NCI-H1417 treated with DMSO at 0.1 percent for 48 hours (cell line): ENCODE results near the gene KRTAP5-11.
"Not testable (repeated sequence)": the region's sequence is repeated elsewhere in the genome, so short reads cannot be mapped to it uniquely, and the experiment has no call there.

Source experiments
- DNase-seq: peaks from one replicate; lab custom pipeline; 2025; lab: John Stamatoyannopoulos, UW

KRTAP5-11 gene, protein sequence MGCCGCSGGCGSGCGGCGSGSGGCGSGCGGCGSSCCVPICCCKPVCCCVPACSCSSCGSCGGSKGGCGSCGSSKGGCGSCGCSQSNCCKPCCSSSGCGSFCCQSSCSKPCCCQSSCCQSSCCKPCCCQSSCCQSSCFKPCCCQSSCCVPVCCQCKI

DNA sequence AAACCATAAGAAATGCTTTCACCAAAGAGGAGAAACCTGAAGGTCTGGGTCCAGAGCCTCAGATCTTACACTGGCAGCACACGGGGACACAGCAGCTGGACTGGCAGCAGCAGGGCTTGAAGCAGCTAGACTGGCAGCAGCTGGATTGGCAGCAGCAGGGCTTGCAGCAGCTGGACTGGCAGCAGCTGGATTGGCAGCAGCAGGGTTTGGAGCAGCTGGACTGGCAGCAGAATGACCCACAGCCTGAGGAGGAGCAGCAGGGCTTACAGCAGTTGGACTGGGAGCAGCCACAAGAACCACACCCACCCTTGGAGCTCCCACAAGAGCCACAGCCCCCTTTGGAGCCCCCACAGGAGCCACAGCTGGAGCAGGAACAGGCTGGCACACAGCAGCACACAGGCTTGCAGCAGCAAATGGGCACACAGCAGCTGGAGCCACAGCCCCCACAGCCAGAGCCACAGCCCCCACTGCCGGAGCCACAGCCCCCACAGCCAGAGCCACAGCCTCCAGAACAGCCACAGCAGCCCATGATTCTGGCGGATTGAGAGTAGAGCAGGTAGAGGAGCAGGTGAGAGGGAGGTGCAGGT, at the start of gene KRTAP5-11:
TSS of gene KRTAP5-11 (minus strand) at position 567 of the 587 bp plus-strand sequence. CDS start at position 529, 38 bp downstream.
- DNase-seq: no peak

DNA sequence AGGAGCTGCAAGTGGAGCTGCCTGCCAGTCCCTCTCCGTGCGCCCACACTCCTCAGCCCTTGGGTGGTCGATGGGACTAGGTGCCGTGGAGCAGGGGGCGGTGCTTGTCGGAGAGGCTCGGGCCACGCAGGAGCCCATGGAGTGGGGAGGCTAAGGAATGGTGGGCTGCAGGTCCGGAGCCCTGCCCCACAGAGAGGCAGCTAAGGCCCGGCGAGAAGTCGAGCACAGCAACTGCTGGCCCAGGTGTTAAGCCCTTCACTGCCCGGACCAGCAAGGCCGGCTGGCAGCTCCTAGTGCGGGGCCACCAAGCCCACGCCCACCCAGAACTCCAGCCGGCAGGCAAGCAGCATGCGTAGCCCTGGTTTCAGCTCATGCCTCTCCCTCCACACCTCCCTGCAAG, 48.9 kb upstream of the KRTAP5-11 start:
- not testable (repeated sequence) for DNase-seq

DNA sequence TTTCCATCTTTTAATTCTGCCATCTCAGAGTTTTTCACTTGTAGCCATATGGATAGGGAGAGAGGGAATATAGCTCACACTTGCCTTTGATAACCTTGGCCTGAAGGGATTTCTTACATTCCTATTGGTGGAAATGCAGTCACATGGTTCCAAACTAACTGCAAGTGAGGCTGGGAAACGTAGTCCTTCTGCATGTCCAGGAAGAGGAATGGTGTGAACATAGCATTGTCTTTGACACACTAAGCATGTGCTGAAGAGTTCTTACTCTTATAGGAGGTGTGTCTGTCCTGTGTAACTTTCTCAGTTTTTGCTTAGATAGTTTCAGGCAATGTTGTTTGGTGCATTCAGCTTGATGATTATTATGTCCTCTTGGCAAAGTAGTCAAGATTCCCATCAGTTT, 47.4 kb upstream of the KRTAP5-11 start:
- not testable (repeated sequence) for DNase-seq

DNA sequence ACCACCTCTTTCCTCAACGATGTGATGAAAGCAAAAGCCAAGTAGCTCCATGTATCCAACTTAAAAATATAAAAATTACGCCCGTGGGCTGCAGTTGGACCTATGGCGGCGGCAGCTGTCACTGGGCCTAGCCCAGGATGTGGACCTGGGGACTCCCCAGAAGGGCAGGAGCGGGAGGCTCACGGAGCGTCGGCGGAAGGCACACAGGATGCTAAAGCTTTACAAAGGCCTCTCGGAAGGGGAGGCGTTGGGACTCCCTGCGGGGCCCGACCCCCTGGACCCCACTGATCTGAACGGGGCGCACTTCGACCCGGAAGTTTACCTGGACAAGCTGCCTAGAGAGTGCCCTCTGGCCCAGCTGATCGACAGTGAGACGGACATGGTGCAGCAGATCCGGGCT, 46.3 kb upstream of the KRTAP5-11 start:
- not testable (repeated sequence) for DNase-seq

DNA sequence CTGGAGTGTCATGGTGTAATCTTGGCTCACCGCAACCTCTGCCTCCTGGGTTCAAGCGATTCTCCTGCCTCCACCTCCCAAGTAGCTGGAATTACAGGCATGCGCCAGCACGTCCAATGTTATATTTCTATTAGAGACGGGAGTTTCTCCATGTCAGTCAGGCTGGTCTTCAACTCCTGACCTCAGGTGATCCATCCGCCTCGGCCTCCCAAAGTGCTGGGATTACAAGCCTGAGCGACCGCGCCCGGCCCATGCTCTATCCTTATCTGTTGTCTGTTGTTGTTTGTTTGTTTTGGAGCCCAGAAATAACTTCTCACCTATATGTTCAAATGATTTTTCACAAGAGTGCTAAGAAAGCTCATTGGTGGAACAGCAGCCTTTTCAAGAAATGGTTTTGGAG, 40.6 kb upstream of the KRTAP5-11 start:
- not testable (repeated sequence) for DNase-seq

DNA sequence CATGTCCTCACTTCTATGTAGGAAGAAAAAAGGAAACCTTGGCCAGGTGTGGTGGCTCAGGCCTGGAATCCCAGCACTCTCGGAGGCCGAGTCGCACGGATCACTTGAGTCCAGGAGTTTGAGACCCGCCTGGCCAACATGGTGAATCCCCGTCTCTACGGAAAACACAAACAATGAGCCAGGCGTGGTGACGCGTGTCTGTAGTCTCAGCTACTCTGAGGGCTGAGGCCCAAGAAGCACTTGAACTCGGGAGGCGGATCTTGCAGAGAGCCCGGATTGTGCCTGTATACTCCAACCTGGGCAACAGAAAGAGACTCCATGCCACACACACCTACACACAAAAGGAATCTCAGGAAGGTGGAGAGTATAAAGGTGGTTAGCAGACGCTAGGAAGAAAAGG, 39.9 kb upstream of the KRTAP5-11 start:
- DNase-seq: not testable (repeated sequence)

DNA sequence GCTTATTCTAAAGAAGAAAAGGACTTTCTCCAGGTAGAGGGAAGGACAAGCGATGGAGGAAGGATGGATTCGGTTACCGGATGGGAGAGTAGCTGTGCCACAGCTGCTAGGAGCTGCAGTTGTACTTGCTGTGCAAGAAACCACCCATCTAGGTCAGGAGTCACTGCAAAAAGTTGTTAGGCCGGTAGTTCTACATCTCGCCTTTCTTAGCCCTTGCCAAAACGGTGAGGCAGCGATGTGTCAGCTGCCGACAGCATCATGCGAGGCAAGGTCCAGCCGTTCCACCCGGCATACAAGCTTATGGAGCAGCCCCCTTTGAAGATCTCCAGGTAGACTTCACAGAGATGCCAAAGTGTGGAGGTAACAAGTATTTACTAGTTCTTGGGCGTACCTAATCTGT, 32.3 kb upstream of the KRTAP5-11 start:
- DNase-seq: not testable (repeated sequence)

DNA sequence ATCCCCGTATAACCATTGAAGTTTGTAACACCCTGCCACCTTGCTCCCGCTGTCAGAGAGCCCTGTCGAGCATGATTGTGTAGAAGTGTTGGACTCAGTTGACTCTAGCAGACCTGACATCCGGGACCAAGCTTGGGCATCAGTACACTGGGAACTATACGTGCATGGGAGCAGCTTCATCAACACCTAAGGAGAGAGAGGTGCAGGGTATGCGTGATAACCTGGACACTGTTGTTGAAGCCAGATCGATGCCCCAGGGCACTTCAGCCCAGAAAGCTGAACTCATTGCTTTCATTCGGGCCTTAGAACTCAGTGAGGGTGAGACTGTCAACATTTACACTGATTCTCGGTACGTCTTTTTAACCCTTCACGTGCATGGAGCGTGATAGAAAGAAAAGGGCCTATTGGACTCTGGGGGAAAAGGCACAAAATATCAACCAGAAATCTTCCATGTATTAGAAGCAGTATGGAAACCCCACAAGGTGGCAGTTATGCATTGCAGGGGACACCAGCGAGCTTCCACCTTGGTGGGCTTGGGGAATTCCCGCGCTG, 31.8 kb upstream of the KRTAP5-11 start:
- DNase-seq: not testable (repeated sequence)

DNA sequence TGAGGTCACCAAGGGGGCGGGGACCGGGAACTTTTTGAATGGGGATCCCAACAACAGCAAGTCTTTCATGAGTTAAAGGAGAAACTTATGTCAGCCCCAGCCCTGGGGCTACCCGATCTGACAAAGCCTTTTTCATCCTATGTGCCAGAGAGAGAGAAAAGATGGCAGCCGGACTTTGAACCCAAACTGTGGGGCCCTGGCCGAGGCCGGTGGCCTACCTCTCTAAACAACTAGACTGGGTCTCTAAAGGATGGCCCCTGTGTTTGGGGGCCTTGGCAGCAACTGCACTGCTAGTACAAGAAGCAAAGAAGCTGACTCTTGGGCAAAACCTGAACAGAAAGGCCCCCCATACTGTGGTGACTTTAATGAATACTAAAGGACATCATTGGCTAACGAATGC, 31.3 kb upstream of the KRTAP5-11 start:
- DNase-seq: not testable (repeated sequence)

DNA sequence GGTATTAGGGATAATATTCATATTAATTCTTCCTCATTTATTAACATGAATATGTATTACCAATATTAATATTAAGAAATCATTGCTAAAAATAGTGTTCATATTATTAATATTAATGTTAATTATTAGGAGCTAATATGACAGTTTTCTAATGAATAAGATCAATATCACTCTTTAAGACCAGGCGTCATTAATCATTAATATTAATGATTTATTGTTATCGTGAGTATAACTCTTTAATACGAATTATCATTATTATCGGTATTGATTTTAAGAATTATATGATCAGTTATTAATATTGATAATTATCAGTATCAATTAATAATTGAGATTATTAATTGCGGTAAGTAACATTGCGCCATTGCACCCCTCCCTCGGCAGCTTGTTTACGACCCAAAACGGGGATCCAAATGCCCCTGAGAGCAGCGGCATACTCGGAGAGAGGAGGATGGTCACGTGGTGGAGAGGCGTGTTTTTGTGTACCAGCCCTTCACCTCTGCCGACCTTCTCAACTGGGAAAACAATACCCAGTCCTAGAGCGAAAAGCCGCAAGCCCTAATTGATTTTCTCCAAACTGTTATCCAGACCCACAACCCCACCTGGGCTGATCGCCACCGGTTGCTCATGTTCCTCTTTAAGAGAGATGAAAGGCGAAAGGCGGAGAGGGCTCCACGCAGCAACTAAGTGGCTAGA, 28.7 kb upstream of the KRTAP5-11 start:
- DNase-seq: not testable (repeated sequence)

DNA sequence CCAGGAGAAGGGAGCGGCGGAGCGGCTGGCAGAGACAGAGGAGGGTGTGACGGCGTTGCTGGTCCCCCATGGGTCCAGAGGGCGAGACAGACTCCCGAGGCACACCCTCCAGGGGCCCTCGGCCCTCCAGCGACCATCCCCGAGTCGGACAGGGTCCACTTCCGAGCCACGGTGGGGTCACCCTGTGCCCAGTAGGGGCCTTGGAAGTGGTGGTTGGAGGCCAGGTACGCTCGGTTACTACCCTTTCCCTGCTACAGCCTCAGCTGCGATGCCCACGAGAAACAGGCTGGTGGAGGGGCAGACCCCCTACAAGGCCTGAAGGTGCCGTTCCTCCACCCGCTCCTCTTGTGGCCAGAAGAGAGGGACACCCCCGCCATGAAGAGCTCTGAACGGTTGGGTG, 25.6 kb upstream of the KRTAP5-11 start:
- not testable (repeated sequence) for DNase-seq

DNA sequence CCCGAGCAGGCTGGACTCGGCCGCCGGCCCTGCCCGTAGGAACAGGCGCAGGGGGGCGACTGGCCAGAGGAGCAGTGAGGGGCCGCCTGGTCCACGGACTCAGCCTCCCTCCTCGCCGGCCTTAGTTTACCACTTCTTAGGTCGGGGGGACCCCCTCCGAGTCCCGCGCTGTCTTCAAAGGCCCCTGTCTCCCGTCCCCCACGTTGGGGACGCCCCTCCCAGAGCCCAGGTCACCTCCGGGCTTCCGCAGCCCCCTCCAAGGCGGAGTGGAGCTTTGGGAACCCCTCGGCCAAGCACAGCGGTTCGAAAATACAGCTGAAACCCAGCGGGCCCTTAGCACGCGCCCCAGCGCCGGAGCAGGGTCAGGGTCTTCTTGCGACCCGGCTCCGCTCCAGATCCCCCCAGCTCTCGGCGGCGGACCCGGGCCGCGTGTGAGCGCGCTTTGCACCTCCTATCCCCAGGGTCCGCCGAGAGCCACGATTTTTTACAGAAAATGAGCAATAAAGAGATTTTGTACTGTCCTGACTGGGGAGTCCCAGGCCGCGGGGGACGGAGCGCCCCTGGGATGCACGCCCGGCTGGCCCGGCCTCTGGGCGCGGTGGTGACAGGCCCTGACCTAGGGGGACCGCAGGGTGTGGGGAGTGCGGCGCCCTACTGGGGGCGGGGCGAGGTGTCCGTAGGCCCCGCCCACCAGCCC, 25.0 kb upstream of the KRTAP5-11 start:
- DNase-seq: not testable (repeated sequence)

DNA sequence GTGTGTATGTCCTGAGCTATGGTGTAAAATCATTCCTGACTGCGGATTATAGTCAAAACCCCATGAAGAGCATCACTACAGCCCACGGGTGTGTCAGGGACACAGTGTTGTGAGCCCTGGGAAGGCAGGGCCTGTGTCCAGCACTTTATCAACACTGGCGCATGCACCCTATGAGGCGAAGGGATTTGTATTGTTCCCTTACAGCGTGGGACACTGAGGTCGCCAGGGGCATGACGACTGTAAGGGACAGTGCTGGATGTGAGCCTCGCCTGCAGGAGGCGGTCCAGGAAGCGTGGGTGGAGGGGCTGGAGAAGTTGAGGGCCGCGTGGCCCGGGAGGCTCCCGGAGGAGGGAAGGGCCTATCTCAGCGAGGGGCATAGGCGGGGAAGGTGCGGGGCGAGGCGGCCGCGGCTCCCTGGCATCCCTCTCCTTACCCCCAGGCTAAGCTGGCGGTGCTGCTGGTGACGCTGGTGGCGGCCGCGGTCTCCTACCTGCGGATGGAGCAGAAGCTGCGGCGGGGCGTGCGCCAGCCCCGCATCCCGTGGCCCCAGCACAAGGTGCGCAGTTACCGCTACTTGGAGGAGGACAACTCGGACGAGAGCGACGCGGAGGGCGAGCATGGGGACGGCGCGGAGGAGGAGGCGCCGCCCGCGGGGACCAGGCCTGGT, 24.3 kb upstream of the KRTAP5-11 start:
- DNase-seq: not testable (repeated sequence)

DNA sequence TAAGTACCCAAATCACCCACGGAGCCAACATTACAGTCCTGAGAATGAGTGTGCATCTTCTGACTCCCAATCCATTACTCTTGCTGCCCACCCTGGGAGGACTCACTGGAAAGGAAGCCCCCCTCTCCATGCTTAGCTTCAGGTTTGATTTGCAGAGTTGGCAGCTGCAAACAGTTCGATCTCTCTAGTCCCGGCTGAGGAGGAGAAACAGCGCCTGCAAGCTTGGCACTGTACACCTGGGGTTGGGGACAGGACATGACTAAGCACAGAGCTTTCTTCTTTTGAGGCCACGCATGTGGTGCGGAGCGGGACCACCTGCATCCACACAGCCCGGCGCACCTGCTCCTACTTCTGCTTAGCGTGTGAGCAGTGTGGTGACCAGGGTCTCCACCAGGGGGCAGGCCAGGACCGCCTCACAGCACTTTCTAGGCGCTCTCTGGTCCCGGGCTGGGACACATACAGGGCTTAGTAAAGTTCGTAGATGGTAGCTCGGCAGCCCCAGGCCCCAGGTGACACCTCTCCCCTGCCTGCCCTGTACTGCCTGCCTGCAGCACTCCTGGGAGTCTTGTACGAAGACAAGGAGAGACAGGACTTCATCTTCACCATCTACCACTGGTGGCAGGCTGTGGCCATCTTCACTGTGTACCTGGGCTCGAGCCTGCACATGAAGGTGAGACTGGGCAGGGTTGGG, 22.3 kb upstream of the KRTAP5-11 start:
- not testable (repeated sequence) for DNase-seq

DNA sequence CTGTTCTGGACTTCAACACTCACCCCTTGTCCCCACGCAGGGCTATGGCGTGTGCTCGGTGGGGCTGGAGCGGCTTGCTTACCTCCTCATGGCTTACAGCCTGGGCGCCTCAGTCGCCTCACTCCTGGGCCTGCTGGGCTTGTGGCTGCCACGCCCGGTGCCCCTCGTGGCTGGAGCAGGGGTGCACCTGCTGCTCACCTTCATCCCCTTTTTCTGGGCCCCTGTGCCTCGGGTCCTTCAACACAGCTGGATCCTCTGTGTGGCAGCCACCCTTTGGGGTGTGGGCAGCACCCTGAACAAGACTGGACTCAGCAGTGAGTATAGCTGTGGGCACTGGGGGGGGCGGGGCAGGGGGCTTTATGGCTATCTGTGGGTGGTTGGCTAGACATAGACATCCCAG, 20.5 kb upstream of the KRTAP5-11 start:
- DNase-seq: not testable (repeated sequence)

DNA sequence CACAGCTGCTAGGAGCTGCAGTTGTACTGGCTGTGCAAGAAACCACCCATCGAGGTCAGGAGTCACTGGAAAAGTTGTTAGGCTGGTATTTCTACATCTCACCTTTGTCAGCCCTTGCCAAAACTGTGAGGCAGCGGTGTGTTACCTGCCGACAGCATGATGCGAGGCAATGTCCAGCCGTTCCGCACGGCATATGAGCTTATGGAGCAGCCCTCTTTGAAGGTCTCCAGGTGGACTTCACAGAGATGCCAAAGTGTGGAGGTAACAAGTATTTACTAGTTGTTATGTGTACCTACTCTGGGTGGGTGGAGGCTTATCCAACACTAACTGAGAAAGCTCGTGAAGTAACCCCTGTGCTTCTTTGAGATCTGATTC, 6.9 kb upstream of the KRTAP5-11 start:
- not testable (repeated sequence) for DNase-seq

DNA sequence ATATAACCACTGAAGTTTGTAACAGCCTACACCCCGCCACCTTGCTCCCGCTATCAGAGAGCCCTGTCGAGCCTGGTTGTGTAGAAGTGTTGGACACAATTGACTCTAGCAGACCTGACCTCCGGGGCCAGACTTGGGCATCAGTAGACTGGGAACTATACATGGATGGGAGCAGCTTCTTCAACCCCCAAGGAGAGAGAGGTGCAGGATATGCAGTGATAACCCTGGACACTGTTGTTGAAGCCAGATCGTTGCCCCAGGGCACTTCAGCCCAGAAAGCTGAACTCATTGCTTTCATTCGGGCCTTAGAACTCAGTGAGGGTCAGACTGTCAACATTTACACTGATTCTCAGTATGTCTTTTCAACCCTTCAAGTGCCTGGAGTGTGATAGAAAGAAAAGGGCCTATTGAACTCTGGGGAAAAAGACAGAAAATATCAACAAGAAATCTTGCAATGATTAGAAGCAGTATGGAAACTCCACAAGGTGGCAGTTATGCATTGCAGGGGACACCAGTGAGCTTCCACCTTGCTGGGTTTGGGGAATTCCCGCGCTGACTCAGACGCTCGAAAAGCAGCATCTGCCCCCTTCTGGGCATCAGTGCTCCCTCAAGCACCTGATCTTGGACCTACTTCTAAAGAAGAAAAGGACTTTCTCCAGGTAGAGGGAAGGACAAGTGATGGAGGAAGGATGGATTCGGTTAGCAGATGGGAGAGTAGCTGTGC, 6.3 kb upstream of the KRTAP5-11 start:
- not testable (repeated sequence) for DNase-seq

DNA sequence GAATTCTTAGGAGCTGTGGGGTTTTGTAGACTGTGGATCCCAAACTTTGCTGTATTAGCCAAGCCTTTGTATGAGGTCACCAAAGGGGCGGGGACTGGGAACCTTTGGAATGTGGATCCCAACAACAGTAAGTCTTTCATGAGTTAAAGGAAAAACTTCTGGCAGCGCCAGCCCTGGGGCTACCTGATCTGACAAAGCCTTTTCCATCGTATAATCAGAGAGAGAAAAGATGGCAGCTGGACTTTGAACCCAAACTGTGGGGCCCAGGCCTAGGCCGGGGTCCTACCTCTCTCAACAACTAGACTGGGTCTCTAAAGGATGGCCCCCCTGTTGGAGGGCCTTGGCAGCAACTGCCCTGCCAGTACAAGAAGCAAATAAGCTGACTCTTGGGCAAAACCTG, 5.6 kb upstream of the KRTAP5-11 start:
- not testable (repeated sequence) for DNase-seq

DNA sequence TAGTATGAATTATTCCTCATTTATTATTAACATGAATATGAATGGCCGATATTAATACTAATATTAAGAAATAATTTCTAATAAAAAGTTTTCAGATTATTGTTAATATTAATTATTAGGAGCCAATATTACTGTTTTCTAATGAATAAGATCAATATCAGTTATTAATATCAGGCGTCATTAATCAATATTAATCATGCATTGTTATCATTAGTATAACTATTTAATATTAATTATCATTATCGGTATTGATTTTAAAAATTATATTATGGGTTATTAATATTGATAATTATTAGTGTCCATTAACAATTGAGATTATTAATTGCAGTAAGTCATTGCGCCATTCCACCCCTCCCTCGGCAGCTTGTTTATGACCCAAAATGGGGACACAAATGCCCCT, 3.0 kb upstream of the KRTAP5-11 start:
- not testable (repeated sequence) for DNase-seq

DNA sequence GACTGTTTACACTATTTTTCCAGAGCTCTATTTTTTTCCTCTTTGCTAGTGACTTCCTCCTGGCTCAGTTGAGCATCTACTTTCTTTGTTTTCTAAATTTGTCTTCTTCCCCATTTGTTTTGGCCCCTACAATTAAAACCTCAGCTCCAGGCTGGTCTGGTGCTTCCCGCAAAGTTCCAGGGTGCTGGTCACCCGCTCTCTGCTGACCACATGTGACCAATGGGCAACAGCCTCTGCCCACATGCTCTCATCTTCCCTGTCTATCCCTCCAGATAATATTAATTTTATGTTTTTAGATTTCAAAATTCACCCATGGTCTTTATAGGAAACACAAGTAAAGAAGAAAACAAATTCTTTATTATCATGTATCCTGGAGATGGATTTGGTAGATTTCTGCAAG, 294 bp upstream of the KRTAP5-11 start:
- not testable (repeated sequence) for DNase-seq

DNA sequence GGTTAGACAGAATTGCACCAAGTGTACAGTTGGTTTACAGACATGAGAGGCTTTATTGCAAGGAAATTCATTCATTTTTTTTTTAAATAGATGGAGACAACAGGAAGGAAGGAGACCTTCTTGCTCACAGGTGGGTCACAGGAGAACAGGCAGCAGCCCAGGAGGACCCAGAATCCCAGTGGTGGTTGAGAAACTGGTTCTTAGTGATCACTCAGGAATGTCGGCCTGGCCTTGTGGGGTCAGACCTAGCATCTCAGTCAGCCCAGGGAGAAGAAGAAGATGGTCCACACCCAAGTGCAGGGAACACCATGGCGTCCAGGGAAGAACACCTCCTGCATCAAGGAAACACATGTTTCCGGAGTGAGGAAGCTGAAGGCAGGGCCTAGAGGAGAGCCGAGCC, 849 bp downstream of the KRTAP5-11 start:
- no peak for DNase-seq
